NB4 (cell line): Measurements from ENCODE around the gene SEMA5B.

Source experiments
- POLR2A ChIP-seq: IDR thresholded peaks from 2 replicates; pipeline ENCODE4 v1.6.1; 2011; ENCODE audit warnings: mild to moderate bottlenecking; ENCODE audit not compliant: insufficient read length; ENCODE audit errors: extremely low read depth
- TF ChIP-seq, protein P1 (sequence below): IDR thresholded peaks from one replicate; pipeline ENCODE4 v1.5.1; 2012; ENCODE audit warnings: low read depth, low read length

DNA sequence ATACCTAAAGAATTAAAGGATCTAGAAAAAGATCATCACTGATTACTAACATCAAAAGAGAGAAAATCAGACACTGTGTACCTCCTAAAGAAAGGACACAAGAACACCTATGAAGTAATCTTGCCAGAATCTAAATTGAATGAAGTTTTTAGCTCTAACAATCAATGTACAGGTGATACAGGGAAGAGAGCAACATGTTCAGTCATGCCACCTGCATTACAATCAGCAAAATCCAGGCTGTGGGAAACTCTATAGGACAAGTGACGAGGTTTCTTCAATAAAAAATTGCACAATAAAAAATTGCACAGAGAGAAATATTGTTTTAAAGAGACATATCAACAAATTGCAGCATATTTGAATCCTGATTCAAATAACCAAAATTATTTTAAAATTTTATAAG is 93.3 kb downstream of the SEMA5B start:
- TF ChIP-seq, protein P1, sequence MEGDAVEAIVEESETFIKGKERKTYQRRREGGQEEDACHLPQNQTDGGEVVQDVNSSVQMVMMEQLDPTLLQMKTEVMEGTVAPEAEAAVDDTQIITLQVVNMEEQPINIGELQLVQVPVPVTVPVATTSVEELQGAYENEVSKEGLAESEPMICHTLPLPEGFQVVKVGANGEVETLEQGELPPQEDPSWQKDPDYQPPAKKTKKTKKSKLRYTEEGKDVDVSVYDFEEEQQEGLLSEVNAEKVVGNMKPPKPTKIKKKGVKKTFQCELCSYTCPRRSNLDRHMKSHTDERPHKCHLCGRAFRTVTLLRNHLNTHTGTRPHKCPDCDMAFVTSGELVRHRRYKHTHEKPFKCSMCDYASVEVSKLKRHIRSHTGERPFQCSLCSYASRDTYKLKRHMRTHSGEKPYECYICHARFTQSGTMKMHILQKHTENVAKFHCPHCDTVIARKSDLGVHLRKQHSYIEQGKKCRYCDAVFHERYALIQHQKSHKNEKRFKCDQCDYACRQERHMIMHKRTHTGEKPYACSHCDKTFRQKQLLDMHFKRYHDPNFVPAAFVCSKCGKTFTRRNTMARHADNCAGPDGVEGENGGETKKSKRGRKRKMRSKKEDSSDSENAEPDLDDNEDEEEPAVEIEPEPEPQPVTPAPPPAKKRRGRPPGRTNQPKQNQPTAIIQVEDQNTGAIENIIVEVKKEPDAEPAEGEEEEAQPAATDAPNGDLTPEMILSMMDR: no peak
- TF ChIP-seq POLR2A: no peak
